Parathyroid adenoma (tissue), 2 donors: ENCODE data around the gene IBA57.

Experiments
- H2AFZ ChIP-seq: fragments of 300-600 bp; sonication (generic); one replicate; pipeline ENCODE4 v1.7.0; 2017; ENCODE audit warnings: antibody characterized with exemption, mild to moderate bottlenecking
- H3K27ac ChIP-seq: fragments of 300-600 bp; sonication (generic); one replicate; pipeline ENCODE4 v1.7.0; 2017
- H3K27me3 ChIP-seq: fragments of 300-600 bp; sonication (generic); one replicate; pipeline ENCODE4 v1.7.0; 2017; ENCODE audit warnings: low read length; ENCODE audit not compliant: control insufficient read depth, insufficient read depth
- H3K36me3 ChIP-seq: fragments of 300-600 bp; sonication (generic); one replicate; pipeline ENCODE4 v1.7.0; 2017; ENCODE audit warnings: low read length; ENCODE audit not compliant: control insufficient read depth, insufficient read depth
- H3K4me1 ChIP-seq: fragments of 300-600 bp; sonication (generic); one replicate; pipeline ENCODE4 v1.7.0; 2017; ENCODE audit warnings: control low read depth
- H3K4me2 ChIP-seq: fragments of 300-600 bp; sonication (generic); one replicate; pipeline ENCODE4 v1.7.0; 2017; ENCODE audit warnings: low read length
- H3K4me3 ChIP-seq: fragments of 300-600 bp; sonication (generic); one replicate; pipeline ENCODE4 v1.7.0; 2017; ENCODE audit warnings: low read depth, low read length
- H3K79me2 ChIP-seq: fragments of 300-600 bp; sonication (generic); one replicate; pipeline ENCODE4 v1.7.0; 2017; ENCODE audit warnings: control low read depth
- H3K9ac ChIP-seq: fragments of 300-600 bp; sonication (generic); one replicate; pipeline ENCODE4 v1.7.0; 2017; ENCODE audit warnings: mild to moderate bottlenecking
- H3K9me3 ChIP-seq: fragments of 300-600 bp; sonication (generic); one replicate; pipeline ENCODE4 v1.7.0; 2017; ENCODE audit warnings: low read length; ENCODE audit not compliant: control insufficient read depth
- CTCF ChIP-seq: fragments of 300-600 bp; sonication (generic); IDR thresholded peaks from one replicate; pipeline ENCODE4 v1.7.0; 2017; ENCODE audit warnings: antibody characterized with exemption, mild to moderate bottlenecking
- donor health status: primary hyperparathyroidism.

The IBA57 gene

GRCh38 chr1:228120857-228121489 is 44.6 kb upstream of the IBA57 start:
- H3K27ac ChIP-seq: no peak overlapping the region
- no peak overlapping the region for H3K9ac ChIP-seq
- no peaks in the 10 kb centered on the region for H3K79me2 ChIP-seq
- no peak overlapping the region for H3K4me2 ChIP-seq
- no peak overlapping the region for H2AFZ ChIP-seq
- no peaks in the 10 kb centered on the region for H3K4me1 ChIP-seq
- TF ChIP-seq CTCF: no peak
- H3K9me3 ChIP-seq: no peaks in the 10 kb centered on the region
- H3K36me3 ChIP-seq: no peaks in the 10 kb centered on the region
- H3K27me3 ChIP-seq: no peaks in the 10 kb centered on the region
- H3K4me3 ChIP-seq: no peak overlapping the region

GRCh38 chr1:228122921-228123441 is 42.6 kb upstream of the IBA57 start:
- H3K4me3 ChIP-seq: no peak overlapping the region
- no peaks in the 10 kb centered on the region for H3K4me1 ChIP-seq
- no peak for TF ChIP-seq CTCF
- no peaks in the 10 kb centered on the region for H3K27me3 ChIP-seq
- H3K27ac ChIP-seq: no peak overlapping the region
- no peaks in the 10 kb centered on the region for H3K9me3 ChIP-seq
- no peaks in the 10 kb centered on the region for H3K79me2 ChIP-seq
- H3K4me2 ChIP-seq: no peak overlapping the region
- no peak overlapping the region for H2AFZ ChIP-seq
- H3K9ac ChIP-seq: no peak overlapping the region
- H3K36me3 ChIP-seq: no peaks in the 10 kb centered on the region

- no peaks in the 10 kb centered on the region for H3K9me3 ChIP-seq
- TF ChIP-seq CTCF: no peak
- H2AFZ ChIP-seq: no peak overlapping the region
- H3K4me2 ChIP-seq: no peak overlapping the region
- no peak overlapping the region for H3K9ac ChIP-seq
- H3K79me2 ChIP-seq: no peaks in the 10 kb centered on the region
- H3K4me1 ChIP-seq: no peaks in the 10 kb centered on the region
- H3K27me3 ChIP-seq: no peaks in the 10 kb centered on the region
- no peak overlapping the region for H3K27ac ChIP-seq
- H3K4me3 ChIP-seq: no peak overlapping the region
- no peaks in the 10 kb centered on the region for H3K36me3 ChIP-seq
Measured at GRCh38 chr1:228123505-228123904, 42.1 kb upstream of the IBA57 start.

- no peak overlapping the region for H3K4me2 ChIP-seq
- H3K27me3 ChIP-seq: no peaks in the 10 kb centered on the region
- H3K36me3 ChIP-seq: no peaks in the 10 kb centered on the region
- H3K27ac ChIP-seq: no peak overlapping the region
- no peaks in the 10 kb centered on the region for H3K4me1 ChIP-seq
- no peaks in the 10 kb centered on the region for H3K79me2 ChIP-seq
- no peak for TF ChIP-seq CTCF
- no peak overlapping the region for H2AFZ ChIP-seq
- H3K9ac ChIP-seq: no peak overlapping the region
- no peak overlapping the region for H3K4me3 ChIP-seq
- H3K9me3 ChIP-seq: no peaks in the 10 kb centered on the region
Measured at GRCh38 chr1:228125185-228125584, 40.4 kb upstream of the IBA57 start.

- no peaks in the 10 kb centered on the region for H3K27me3 ChIP-seq
- no peak overlapping the region for H2AFZ ChIP-seq
- no peaks in the 10 kb centered on the region for H3K9me3 ChIP-seq
- H3K79me2 ChIP-seq: no peaks in the 10 kb centered on the region
- no peak for TF ChIP-seq CTCF
- H3K4me2 ChIP-seq: no peak overlapping the region
- H3K4me3 ChIP-seq: no peak overlapping the region
- H3K36me3 ChIP-seq: no peaks in the 10 kb centered on the region
- no peak overlapping the region for H3K9ac ChIP-seq
- H3K4me1 ChIP-seq: no peaks in the 10 kb centered on the region
- no peak overlapping the region for H3K27ac ChIP-seq
Measured at GRCh38 chr1:228131766-228132165, 33.8 kb upstream of the IBA57 start.
